Stimulated activated CD8-positive, alpha-beta memory T cell treated with anti-CD3 and anti-CD28 coated beads, Interleukin-7, amount 100 ng/mL, for 4 hours (primary cell): Measurements from ENCODE around the gene PRKCA.

Experiments used
- DNase-seq, 2 donors: peaks; one replicate each; pipeline ENCODE4 v3.0.0-alpha.2; 2020; ENCODE audit warnings: low read depth in 2 of 2

Gene PRKCA

DNA sequence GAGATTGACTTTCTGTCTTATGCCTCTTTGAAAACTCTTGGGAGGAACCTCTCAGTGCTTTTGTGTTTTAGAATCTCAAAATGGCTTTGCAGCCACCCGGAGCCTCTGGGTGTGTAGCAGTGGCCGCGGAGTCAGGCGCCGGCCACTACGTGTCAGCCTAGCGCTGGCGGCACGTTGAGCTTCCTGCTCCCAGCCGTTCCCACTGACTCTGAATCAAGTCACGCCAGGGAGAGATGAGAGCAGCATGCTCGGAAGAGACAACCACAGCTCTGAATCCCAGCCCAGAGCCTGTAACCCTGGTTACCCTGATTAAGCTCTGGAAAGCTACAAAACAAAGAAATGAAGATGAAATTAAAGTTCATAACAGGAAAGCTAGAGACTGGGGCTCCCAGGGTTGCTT lies 435.1 kb downstream of the PRKCA start:
- DNase-seq: no peak

DNA sequence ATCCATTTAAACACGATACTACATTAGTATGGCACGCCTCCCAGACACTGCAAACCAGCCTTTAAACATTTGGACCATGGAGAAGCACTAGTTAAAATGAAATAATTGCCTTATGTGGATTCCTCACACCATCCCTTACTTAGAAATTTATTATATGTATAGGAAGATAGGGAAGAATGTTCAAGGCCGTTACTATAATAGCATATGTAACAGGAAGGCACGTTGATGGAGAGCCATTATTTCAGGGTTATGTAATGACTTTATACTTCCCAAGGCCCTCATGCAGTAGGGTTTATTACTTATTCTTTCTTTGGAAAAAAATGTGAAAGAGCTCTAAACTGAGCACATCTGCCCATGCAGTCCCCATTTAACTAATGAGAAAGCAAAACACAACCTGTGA lies 435.9 kb downstream of the PRKCA start:
- DNase-seq: no peak

DNA sequence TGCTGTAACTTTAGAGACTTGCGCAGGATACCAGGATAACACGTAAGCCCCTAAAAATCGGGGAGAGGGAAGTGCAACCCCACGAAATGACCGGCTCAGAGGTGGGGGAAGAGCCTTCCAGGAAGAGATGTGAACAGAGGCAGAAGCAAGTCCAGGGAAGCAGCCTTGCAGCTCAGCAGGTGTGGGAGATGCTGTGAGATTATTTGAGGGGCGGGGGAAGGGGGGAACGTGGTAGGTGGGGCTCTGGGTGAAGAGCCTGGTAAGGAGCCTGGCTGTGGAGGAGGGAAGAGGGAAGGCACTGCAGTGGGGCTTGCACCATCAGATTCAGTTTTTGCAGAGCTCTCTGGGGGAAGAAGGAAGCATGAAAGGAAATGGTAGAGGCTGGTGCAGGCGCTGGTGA lies 437.1 kb downstream of the PRKCA start:
- DNase-seq: no peak

DNA sequence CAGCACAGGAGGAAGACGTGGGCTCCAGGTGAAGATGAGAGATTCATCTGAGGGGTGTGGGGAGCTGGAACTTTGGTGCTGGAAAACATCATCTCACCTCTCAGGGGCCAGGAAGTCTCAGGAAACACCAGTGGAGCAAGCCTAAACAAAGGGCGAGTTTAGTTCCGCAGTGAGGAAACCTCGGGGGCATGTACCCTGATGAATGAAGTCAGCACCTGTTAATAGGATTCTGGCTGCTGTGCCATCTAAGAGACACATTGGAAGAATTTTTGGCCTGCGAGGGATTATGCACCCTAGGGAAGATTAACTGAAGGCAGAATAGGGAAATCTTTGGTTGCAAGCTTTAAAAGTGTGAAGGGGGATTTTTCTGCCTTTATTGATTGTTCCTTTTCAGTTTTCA lies 437.8 kb downstream of the PRKCA start:
- DNase-seq: no peak

DNA sequence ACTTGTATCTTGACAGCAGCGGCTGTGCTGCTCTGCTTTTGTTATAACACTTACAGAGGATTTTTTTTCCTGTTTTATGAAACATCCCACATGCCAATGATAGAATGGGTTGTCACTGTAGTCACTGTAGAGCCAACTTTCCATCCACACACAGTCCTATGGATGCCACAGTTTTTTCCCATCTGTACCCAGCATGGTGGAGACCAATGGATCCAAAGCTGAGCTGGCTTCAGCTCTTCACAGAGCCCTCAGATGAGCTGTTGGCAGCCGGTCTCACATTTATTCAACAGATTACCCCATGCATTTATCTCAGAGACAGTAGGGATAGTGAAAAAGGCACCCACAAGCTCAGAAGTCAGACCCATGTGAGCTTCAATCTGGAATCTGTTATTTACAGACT lies 441.1 kb downstream of the PRKCA start:
- no peak for DNase-seq

DNA sequence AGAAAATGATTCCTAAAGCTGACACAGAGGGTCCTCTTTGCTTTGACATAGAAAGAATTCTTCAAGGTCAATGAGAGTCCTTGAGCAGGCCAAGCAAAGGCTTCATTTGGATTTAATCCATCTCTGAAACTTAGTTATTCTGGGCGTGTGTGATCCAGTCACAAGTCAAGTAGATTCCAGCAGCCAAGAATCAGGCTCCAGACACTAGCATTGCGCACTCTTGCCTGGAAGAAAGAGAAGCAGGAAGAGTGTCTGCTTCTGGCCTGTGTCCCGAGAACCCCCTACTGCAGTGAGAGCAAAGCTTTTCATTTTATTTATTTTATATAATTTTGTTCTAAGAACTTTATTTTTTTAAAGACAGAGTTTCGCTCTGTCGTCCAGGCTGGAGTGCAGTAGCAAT lies 444.3 kb downstream of the PRKCA start:
- DNase-seq: no peak

DNA sequence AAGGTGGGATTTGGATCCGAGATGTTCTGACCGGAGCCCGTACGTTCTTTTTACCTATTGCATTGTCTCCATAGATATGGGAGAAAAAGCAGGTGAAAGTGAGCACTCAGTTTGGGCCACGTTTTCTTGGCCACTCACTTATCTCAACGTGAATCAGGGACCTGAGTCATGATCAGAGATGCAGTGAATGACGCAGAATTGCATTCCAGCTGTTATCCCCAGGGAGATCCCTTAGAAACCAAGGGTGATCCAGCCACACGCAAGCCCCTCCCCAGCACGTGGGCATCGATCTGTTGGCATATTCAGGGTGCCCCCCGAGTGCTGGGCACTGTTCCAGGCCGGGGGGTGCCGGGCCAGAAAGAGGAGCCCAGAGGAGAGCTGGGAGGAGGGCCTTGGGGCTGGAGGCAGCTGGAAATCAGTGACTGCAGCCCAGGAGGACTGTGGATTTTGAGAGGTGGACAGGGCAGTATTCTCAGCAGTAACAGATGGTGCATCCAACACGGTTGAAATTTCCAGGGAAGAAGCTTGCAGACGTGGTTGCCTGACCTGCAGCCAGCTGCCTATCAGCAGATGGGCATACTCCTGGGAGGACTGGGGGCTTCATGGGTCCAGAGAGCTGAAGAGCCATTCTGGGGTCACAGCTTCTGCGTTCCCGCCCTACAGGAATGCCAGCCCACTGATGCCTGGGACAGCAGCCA lies 445.3 kb downstream of the PRKCA start:
- no peak for DNase-seq

DNA sequence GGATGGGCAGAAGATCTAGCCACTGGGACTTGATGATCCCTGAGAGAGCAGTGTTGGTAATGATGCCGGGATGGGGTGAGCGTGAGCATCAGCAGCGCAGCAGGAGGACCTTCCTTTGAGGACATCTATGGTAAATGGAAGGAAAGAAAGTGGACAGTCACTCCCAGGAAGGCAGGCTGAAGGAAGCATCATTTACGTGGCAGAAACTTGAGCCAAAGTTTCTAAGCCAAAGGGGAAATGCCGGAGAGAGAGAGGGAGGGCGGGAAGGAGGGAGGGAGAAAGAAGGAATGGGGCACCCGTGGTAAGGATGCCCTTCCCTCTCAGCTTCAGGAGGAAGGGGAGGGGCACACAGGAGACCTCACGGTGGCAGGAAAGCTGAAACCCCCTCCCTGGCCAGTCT lies 446.2 kb downstream of the PRKCA start:
- DNase-seq: no peak

DNA sequence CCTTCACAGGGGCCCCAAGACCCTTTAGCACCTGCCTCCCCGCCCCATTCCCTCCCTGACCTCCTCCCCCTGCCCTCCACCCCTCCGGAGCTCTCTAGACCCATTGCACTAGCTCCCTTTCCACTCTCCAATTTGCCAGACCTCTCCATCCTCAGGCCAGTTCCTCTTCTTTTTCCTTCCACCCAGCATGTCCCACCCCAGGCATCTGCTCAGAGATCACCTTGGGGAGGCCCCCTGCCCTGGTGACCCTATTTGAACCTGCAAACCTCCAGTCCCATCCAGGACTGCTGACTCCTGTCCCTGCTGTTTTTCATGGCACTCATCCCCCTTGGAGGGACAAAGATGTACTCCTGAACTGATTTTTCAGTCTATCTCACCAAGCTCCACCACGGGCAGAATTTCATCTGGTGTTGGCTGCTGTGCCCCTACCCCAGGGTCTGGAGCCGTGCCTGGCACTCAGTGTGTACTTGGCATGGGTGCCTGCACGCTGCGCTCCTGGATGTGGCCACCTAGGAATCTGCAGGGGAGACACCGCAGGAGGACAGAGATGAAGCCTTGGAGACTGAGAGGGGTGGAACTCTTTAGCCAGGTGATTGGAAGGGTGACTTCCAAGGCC lies 446.9 kb downstream of the PRKCA start:
- no peak for DNase-seq

DNA sequence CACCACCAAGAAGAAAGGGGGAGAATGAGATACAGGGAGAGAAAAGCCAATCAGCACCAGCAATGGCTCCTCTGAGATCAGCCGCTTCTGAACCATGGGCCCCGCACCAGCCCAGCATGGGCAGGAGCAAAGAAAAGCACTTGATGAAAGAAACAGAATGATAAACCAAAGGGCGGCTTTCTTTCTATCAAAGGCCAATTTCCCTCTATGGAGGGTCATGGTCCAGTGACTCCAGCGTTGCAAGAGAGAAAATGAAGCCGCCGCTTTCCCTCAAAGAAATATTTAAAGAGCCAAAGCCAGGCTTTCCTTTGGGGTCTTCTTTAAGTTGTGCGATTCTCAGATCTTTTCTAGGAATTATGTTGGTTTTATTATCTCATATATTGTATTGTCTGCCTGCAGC lies 447.7 kb downstream of the PRKCA start:
- no peak for DNase-seq

DNA sequence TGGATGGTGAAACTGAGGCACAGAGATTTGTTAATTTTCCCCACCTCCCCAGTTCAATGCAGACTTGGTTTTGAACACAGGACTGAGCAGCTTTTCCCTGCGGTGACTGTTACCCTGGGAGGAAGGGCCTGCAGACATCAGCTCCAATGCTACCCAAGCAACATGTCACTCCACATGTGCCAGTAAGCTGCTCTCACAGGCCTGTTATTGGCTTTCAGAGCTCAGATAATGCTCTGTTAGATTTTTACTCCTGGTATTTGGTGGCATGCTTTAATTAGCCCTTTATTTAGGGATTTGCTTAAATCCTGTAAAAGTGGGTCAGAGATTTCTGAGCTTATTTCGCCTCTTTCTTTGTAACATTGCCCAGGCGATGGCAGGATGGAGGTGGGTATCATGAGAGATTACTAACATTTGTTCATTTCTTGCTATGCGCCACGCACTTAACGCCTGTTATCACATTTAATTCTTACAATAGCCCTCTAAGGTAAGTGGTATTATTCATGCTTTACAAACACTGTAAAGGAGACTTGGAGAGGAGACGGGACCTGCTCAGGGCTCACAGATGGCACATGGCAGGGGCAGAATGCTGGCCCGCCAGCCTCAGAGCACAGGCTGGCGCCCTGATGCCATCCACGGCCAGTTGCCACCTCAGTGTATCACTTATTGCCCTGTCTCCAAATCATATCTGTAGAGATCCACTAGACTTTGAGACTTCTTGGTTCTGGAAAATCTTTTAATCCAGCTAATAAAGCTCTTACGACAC lies 448.5 kb downstream of the PRKCA start:
- no peak for DNase-seq

DNA sequence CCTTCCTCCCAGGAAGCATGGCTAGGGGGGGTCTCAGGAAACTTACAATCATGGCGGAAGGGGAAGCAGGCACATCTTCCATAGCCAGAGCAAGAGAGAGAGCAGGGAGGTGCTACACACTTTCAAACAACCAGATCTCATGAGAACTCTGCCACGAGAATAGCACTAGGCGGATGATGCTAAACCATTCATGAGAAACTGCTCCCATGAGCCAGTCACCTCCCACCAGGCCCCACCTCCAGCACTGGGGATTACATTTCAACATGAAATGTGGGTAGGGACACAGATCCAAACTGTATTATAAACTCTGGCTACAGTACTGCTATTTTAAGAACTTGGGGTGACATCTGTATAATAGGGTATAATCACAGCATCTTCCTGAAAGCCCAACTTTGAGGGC lies 449.4 kb downstream of the PRKCA start:
- DNase-seq: no peak

DNA sequence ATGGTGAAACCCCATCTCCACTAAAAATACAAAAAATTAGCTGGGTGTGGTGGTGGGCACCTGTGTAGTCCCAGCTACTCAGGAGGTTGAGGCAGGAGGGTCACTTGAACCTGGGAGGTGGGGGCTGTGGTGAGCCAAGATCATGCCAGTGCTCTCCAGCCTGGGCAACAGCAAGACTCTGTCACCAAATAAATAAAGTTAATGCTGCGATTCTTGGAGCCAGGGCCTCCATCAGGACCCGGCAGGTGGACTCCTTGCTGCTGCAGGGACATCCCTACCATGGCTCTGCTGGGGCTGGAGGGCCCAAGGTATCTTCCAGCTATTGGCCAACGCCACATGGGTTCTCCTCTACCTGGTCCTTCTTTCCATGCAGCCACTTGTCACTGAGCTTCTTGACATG lies 450.0 kb downstream of the PRKCA start:
- no peak for DNase-seq

DNA sequence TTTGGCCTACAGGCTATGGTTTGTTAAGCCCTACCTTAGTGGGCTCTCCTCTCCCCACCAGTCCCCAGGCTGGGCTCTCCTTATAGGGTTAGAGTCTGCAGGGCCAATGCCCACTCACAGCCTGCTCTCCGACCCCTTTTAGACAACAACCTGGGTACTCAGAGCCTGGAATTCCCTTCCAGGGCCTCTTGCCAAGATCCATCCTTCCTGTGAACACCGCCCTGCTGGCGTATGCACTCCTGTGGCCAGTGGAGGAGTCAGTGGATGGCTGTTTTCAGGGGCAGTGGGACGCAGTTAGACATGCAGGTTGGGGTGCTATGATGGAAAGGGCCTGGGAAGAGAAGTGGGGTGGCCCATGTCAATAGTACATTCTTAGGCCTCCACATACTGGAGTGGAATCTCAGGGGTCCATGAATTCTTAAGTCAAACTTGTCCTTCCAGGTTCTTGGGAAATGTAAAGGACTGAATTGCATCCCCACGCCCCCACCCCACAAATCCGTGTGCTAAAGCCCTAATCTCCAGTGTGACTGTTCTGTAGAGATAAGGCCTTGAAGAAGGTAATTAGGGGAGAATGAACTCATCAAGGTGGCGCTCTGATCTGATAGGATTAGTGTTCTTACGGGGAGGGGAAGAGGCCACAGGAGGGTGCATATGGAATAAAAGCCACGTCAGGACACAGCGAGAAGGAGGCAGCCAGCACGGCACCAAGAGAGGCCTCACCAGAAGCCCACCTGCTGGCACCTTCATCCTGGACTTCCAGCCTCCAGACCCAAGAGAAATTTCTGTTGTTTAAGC lies 450.9 kb downstream of the PRKCA start:
- DNase-seq: no peak

DNA sequence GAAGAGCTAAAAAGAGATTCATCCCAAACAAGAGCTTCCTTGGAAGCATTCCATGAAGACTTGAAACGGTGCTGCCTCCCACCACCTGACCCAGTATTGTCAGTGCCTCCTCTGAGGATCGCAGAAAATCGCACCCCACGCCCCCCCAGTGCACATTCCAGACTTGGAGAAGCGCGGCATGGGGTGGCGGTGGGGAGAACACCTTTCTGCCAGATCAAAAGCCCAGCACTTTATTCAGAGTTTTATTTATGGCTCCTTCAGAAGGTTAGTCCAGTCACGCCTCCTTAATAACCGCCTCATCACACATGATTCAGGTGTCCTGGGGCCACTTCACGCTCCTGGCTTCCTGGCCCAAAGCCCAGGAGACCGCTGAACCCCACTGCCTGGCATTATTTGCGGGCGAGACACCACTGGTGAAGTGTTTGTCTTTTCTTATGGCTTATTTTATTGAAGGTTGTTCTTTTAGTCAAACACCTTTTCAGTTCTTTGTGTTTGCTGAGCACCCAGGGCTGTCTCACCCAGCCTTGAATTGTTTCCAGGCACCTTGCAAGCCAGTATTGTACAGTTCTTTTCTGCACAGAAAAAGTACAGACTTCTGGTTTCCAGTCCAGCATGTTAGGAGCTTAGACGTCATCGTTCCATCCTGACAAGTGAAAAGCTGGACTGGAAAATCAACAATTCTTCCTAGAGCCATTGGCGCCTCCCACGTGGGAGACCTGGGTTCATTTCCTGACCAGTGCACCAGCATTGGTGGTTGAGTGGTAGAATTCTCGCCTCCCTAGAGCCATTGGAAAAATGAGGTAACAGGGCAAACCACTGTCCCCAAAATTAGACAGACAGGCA lies 452.9 kb downstream of the PRKCA start:
- DNase-seq: no peak

DNA sequence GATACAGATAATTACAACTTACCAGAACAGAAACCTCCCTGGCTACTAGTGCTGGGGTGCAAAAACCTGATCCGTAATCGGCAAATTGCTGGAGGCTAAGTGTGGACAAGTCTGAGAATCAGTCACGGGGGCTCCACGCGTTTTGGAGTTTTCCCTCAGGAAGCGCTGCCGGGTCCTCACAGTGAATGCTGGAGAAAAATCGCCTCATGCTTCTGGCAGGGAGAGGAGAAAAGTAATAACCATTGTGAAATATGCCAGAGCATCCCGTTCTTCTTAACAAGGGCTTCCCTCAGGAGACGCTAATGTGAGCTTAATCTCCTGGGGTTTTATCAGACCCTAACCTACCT lies 453.5 kb downstream of the PRKCA start:
- DNase-seq: no peak

DNA sequence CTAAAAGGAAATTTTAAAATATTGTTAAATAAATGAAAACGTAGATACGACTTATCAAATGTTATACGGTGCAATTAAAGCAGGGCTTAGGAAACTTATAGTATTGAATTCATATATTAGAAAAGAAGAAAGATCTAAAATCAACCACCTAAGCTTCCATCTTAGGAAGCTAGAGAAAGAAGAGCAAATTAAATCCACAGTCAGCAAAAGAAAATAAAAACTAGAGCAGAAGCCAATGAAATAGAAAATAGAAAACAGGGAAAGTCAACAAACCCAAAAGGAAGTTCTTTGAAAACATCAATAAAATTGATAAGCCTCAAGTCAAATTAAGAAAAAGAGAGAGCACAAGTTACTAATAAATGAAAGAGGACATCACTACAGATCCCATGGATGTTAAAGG lies 457.9 kb downstream of the PRKCA start:
- DNase-seq: no peak

DNA sequence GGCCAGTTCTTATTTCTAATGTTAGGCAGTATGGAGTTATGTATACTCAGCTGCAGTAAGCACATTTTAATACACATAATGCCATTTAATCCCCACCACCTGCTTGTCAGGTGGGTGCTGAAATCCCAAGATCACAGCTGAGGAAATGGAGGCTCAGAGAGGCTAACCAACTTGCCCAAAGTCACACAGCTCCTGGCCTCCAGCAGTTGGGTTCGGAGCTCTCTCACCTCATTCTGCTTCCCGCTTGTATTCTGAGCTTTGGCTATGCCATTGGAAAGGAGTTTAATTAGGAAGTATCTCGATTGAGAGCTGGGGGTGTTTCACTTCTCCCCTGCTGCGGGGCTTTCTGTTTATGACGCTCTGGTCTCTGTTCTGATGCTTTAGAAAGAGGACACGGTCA lies 459.9 kb downstream of the PRKCA start:
- no peak for DNase-seq

DNA sequence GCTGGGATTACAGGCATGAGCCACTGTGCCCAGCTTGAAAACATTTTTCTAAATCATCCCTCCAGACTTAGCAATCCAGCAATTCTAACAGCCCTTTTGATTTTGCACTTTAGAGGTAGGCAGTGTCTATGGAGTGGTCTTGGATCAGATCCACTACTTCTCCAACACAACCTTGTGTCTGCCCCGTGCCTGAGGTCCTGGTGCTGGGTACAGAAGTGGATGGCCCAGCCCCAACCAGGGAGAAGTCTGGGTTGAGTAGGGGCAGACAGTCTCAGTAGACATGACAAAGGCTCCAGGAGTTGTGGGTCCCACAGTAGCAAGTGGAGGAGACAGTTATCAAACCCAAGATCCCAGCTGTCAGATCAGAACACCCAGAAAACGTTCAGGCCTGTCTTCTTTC lies 460.6 kb downstream of the PRKCA start:
- no peak for DNase-seq

DNA sequence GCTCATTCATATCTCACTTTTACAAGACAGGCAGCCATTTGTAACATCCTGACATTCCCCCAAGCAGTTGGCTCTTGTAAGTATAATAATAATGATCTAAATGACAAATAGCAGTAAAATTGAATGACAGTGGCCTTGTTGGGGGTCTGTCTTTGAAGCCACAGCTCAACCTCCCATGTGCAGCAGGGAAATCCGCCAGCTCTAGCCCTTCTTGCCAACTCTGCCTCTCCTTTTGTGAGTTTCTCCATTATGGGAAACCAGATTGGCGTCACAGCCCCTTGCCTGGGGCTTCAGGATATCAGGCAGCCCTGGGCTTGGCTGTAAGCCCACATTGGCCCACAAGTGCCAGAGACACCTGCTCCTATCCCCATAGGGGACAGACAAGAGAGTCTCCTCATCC lies 462.1 kb downstream of the PRKCA start:
- no peak for DNase-seq

DNA sequence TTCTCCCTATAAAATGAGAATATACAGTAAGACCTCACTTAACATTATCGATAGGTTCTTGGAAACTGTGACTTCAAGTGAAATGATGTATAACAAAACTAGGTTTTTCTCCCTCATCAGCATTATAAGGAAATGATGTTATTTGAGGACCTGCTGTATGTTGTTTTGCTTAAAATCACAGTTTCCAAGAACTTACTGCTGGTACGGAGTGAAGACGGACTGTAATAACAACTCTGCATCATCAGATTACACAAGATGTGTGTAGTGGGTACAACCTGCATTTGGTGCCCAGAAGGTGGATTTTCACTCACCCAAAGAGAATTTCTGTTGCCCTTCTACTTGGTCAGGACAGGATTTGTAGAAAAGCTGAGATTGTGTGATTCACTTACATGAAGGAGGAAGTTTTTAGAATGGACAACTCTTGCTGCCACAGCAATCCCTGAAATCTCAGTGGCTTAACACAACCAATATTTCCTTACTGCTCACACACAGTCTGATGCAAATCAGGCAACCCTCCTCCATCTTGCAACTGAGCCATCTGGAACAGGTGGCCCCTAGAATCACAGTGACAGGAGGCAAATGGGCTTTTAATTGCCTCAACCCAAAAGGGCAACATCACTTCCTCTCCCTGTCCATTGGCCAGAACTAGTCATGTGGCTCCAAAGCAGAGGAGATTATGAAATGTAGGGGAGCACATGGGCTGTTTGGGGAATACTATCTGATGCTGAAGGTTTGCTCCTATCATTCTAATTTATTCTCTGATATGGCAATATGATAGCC lies 464.9 kb downstream of the PRKCA start:
- DNase-seq: no peak
